GM23248 (cell line): Measurements from ENCODE around the gene CKS2. TPM values are rescaled to one million over a fixed set of nuclear protein-coding genes. Genes with fewer than 3 reads are reported as not detected.
"Not testable (repeated sequence)": the region's sequence is repeated elsewhere in the genome, so short reads cannot be mapped to it uniquely, and the experiment has no call there.

Source experiments
- DNase-seq: peaks from one replicate; pipeline ENCODE4 v3.0.0-alpha.2; 2015
- H2AFZ ChIP-seq: fragments of 200-600 bp; sonication (generic); 2 replicates; pipeline ENCODE4 v1.6.1; 2016; ENCODE audit warnings: antibody characterized with exemption
- H3F3A ChIP-seq: fragments of 200-600 bp; sonication (generic); 2 replicates; pipeline ENCODE4 v1.6.1; 2016; ENCODE audit warnings: mild to moderate bottlenecking, antibody characterized with exemption, mixed run types; ENCODE audit not compliant: insufficient read depth
- H3K27ac ChIP-seq: fragments of 200-600 bp; sonication (generic); 2 replicates; pipeline ENCODE4 v1.5.1; 2016; ENCODE audit warnings: mild to moderate bottlenecking
- H3K27me3 ChIP-seq: fragments of 200-600 bp; sonication (generic); replicated peaks from 2 replicates; pipeline ENCODE4 v1.6.1; 2016; ENCODE audit warnings: mild to moderate bottlenecking; ENCODE audit not compliant: insufficient read depth
- H3K36me3 ChIP-seq: fragments of 200-600 bp; sonication (generic); 2 replicates; pipeline ENCODE4 v1.6.1; 2016; ENCODE audit warnings: low read depth, mild to moderate bottlenecking
- H3K4me1 ChIP-seq: fragments of 200-600 bp; sonication (generic); 2 replicates; pipeline ENCODE4 v1.6.1; 2016; ENCODE audit warnings: mild to moderate bottlenecking; ENCODE audit not compliant: insufficient read depth
- H3K4me2 ChIP-seq: fragments of 200-600 bp; sonication (generic); one replicate; pipeline ENCODE4 v1.6.1; 2016; ENCODE audit warnings: mild to moderate bottlenecking; ENCODE audit not compliant: unreplicated experiment
- H3K4me3 ChIP-seq: fragments of 200-600 bp; sonication (generic); 2 replicates; pipeline ENCODE4 v1.5.1; 2016; ENCODE audit warnings: mild to moderate bottlenecking
- H3K79me2 ChIP-seq: fragments of 200-600 bp; sonication (generic); 2 replicates; pipeline ENCODE4 v1.6.1; 2016; ENCODE audit warnings: mild to moderate bottlenecking; ENCODE audit not compliant: insufficient read depth
- H3K9ac ChIP-seq: fragments of 200-600 bp; sonication (generic); 2 replicates; pipeline ENCODE4 v1.6.1; 2016; ENCODE audit warnings: mild to moderate bottlenecking
- H3K9me2 ChIP-seq: fragments of 200-600 bp; sonication (generic); 2 replicates; pipeline ENCODE4 v1.6.1; 2016; ENCODE audit warnings: mixed run types, mild to moderate bottlenecking, moderate library complexity; ENCODE audit not compliant: insufficient read depth
- H3K9me3 ChIP-seq: fragments of 200-600 bp; sonication (generic); one replicate; pipeline ENCODE4 v1.6.1; 2017; ENCODE audit warnings: low read depth
- H4K20me1 ChIP-seq: fragments of 200-600 bp; sonication (generic); 2 replicates; pipeline ENCODE4 v1.6.0; 2016; ENCODE audit not compliant: insufficient read depth
- EZH2 ChIP-seq: fragments of 200-600 bp; sonication (generic); IDR thresholded peaks from 2 replicates; pipeline ENCODE4 v1.6.1; 2018; ENCODE audit warnings: antibody characterized with exemption, mild to moderate bottlenecking; ENCODE audit not compliant: insufficient read depth, poor library complexity, severe bottlenecking
- EZH2phosphoT487 ChIP-seq: fragments of 200-600 bp; sonication (generic); IDR thresholded peaks from 2 replicates; pipeline ENCODE4 v1.6.1; 2018; ENCODE audit warnings: antibody characterized with exemption, moderate library complexity, mild to moderate bottlenecking, low read depth; ENCODE audit not compliant: insufficient read depth
- WGBS, 2 experiments: methylation state at CpG; one replicate each; pipeline ENCODE4 v1.1.6; 2015 to 2017; ENCODE audit warnings: low lambda C conversion rate in 2 of 2, low coverage in 1 of 2; ENCODE audit errors: missing lambda C conversion rate in 2 of 2; 5-methylcytosine and 5-hydroxymethylcytosine counted together
- in situ Hi-C: fragments of 300-500 bp; cut with MboI; formaldehyde crosslinking; loops from 2 replicates; pipeline ENCODE4 v1.15.0; 2020
- polyA plus RNA-seq: library from polyadenylated mRNA; unstranded; fragments of >200 nt; fragmentation: Nextera tagmentation; extraction: Ambion mirVana; gene quantifications from 2 replicates; pipeline ENCODE4 v1.2.1, GENCODE V29; 2016
- total RNA-seq: library from RNA; depleted of rRNA; stranded (reverse); fragments of >200 nt; shearing (Covaris generic); gene quantifications from 2 replicates; pipeline ENCODE4 v1.2.3, GENCODE V29; 2014

Gene CKS2
- total and polyA plus RNA-seq, 2 experiments from 2014 or later = 94.6 to 146 TPM

DNA sequence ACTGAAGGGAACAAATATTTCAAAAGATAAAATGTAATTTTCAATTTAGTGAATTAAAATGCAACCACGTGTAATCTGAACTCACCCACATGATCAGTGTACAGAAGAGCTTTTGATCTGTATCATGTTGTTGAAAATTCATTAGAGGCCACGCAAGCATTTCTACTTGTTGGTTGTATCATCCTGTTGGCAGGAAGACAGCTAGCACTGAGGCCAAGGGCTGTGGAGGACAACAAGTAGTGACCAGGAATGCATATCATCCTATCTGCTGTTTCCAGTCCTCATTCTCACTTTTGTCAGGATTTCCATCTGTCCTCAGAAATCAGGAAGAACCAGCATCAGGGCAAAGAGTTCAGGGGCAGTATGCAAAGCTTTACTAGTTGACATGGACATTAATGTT, 29.9 kb upstream of the CKS2 start:
- H3K9ac ChIP-seq = no peak overlapping the region
- whole genome bisulfite sequencing, 2 experiments = 24 to 36% methylated on average over 2 of the region's 2 CpGs
- no peaks in the 10 kb centered on the region for H4K20me1 ChIP-seq

GRCh38 chr9:89282248-89282968, 28.6 kb upstream of the CKS2 start:
- H3K36me3 ChIP-seq, H4K20me1 ChIP-seq, H3K4me3 ChIP-seq, H3K9me3 ChIP-seq, H3K4me1 ChIP-seq, H3F3A ChIP-seq, H2AFZ ChIP-seq, DNase-seq, H3K9me2 ChIP-seq, H3K9ac ChIP-seq, H3K4me2 ChIP-seq, H3K27me3 ChIP-seq, H3K79me2 ChIP-seq, H3K27ac ChIP-seq: not testable (repeated sequence)
- in situ Hi-C loops = loop anchor here (10.0 kb wide), 1 partner anchor 688 kb away; no protein-coding TSS in a partner anchor
- 73 to 74% methylated on average over 28 to 38 of the region's 42 CpGs for WGBS, 2 experiments

More for the DNA sequence above, 29.9 kb upstream of the CKS2 start:
- H3K4me2 ChIP-seq = no peak overlapping the region
- in situ Hi-C loops = loop anchor here (10.0 kb wide), 1 partner anchor 686 kb away; no protein-coding TSS in a partner anchor
- no peaks in the 10 kb centered on the region for H3F3A ChIP-seq
- H3K27me3 ChIP-seq = no peaks in the 10 kb centered on the region
- no peaks in the 10 kb centered on the region for H3K4me1 ChIP-seq
- DNase-seq = peak; percentile 50
- TF ChIP-seq EZH2 (no peak), EZH2phosphoT487 (no peak)
- H3K36me3 ChIP-seq = no peaks in the 10 kb centered on the region
- H3K9me2 ChIP-seq = no peaks in the 10 kb centered on the region
- no peak overlapping the region for H3K4me3 ChIP-seq
- no peaks in the 10 kb centered on the region for H3K79me2 ChIP-seq
- no peak overlapping the region for H2AFZ ChIP-seq
- no peak overlapping the region for H3K27ac ChIP-seq
- H3K9me3 ChIP-seq = no peaks in the 10 kb centered on the region

DNA sequence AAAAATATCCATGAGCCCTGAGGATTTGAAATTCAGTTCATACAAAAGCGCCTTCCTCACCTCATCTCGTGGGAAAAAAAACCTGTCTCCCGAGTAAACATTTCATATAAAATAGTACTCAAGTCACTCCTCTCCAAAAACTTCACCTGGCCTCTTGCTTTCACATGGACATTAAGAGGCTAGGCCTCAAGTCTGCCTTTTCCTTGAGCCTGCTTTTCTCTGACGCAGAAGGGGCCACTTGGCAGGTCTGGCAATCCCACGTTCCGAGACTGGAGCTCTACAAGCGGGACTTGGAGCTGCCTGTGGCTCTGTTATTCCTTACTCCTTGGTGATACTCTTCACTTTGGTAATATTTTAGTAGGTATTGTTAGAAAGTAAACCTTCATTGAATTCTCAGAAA, 26.9 kb upstream of the CKS2 start:
- no peaks in the 10 kb centered on the region for H3K9me2 ChIP-seq
- H3K4me3 ChIP-seq = no peak overlapping the region
- no peaks in the 10 kb centered on the region for H3K27me3 ChIP-seq
- H3F3A ChIP-seq = no peaks in the 10 kb centered on the region
- WGBS, 2 experiments = 95% methylated on average over 7 of the region's 7 CpGs
- H4K20me1 ChIP-seq = no peaks in the 10 kb centered on the region
- TF ChIP-seq EZH2 (no peak), EZH2phosphoT487 (no peak)
- no peak overlapping the region for H3K9ac ChIP-seq
- no peak overlapping the region for H3K27ac ChIP-seq
- no peaks in the 10 kb centered on the region for H3K79me2 ChIP-seq
- H2AFZ ChIP-seq = no peak overlapping the region
- no peaks in the 10 kb centered on the region for H3K9me3 ChIP-seq
- H3K4me2 ChIP-seq = no peak overlapping the region
- DNase-seq = no peak
- in situ Hi-C loops = loop anchor here (10.0 kb wide), 1 partner anchor 689 kb away; no protein-coding TSS in a partner anchor
- H3K36me3 ChIP-seq = no peaks in the 10 kb centered on the region
- H3K4me1 ChIP-seq = no peaks in the 10 kb centered on the region

DNA sequence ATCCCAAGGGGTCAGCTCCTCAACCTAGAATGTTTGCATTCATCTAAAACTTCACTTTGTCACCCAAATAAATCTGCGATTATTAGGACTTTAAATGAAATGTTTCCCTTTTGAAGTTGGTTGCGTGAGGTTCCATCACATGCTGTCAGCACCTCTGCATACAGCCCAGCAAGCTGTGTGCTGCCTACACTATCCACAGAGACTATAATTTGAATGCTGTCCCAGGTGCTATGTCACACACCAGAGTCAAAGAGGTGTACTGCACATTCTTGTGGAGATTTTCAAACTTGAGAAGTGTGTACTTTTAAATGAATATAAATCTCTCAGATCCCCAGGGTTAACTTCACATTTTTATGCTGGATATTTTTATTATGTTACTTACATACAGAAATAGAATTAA, 19.3 kb upstream of the CKS2 start:
- 91 to 98% methylated on average over 2 of the region's 2 CpGs for WGBS, 2 experiments
- no peak overlapping the region for H2AFZ ChIP-seq
- no peak overlapping the region for H3K9ac ChIP-seq
- H3K4me2 ChIP-seq = no peak overlapping the region
- no peaks in the 10 kb centered on the region for H3K4me1 ChIP-seq
- H3F3A ChIP-seq = no peaks in the 10 kb centered on the region
- no peaks in the 10 kb centered on the region for H3K9me2 ChIP-seq
- H3K27ac ChIP-seq = no peak overlapping the region
- no peak for DNase-seq
- no peaks in the 10 kb centered on the region for H3K9me3 ChIP-seq
- no peaks in the 10 kb centered on the region for H3K36me3 ChIP-seq
- no peaks in the 10 kb centered on the region for H4K20me1 ChIP-seq
- in situ Hi-C loops = no loop called here
- no peaks in the 10 kb centered on the region for H3K79me2 ChIP-seq
- no peaks in the 10 kb centered on the region for H3K27me3 ChIP-seq
- TF ChIP-seq EZH2phosphoT487 (no peak), EZH2 (no peak)
- H3K4me3 ChIP-seq = no peak overlapping the region

- no peaks in the 10 kb centered on the region for H3K36me3 ChIP-seq
- WGBS, 2 experiments = 77 to 88% methylated on average over 1 of the region's 1 CpG
- H3K4me1 ChIP-seq = no peaks in the 10 kb centered on the region
- no peaks in the 10 kb centered on the region for H3K27me3 ChIP-seq
- H3K9me3 ChIP-seq = no peaks in the 10 kb centered on the region
- H4K20me1 ChIP-seq = no peaks in the 10 kb centered on the region
- no peak overlapping the region for H3K9ac ChIP-seq
- H3K4me2 ChIP-seq = no peak overlapping the region
- in situ Hi-C loops = no loop called here
- H3K9me2 ChIP-seq = no peaks in the 10 kb centered on the region
- no peaks in the 10 kb centered on the region for H3F3A ChIP-seq
- H3K79me2 ChIP-seq = no peaks in the 10 kb centered on the region
- H3K27ac ChIP-seq = no peak overlapping the region
- H2AFZ ChIP-seq = no peak overlapping the region
- no peak overlapping the region for H3K4me3 ChIP-seq
- DNase-seq = no peak
- TF ChIP-seq EZH2phosphoT487 = no peak
- TF ChIP-seq EZH2 = no peak
Observed at GRCh38 chr9:89293014-89293413, 18.0 kb upstream of the CKS2 start.
